Activated CD4-positive, alpha-beta T cell treated with anti-CD3 and anti-CD28 coated beads, Interleukin-10, Interleukin-2, amounts not matched to agents 100 ng/mL and 50 ng/mL, durations not matched to agents 16 hours and 8 hours (primary cell): Measurements from ENCODE around the gene SLC51A.
A peak's percentile ranks its signal among the peaks of the same experiment; 100 is the strongest.

Experiments used
- DNase-seq: peaks from one replicate; pipeline ENCODE4 v3.0.0-alpha.2; 2020

Gene SLC51A

GRCh38 chr3:196217307-196218154 is 1.2 kb downstream of the SLC51A start:
- no peak for DNase-seq

DNA sequence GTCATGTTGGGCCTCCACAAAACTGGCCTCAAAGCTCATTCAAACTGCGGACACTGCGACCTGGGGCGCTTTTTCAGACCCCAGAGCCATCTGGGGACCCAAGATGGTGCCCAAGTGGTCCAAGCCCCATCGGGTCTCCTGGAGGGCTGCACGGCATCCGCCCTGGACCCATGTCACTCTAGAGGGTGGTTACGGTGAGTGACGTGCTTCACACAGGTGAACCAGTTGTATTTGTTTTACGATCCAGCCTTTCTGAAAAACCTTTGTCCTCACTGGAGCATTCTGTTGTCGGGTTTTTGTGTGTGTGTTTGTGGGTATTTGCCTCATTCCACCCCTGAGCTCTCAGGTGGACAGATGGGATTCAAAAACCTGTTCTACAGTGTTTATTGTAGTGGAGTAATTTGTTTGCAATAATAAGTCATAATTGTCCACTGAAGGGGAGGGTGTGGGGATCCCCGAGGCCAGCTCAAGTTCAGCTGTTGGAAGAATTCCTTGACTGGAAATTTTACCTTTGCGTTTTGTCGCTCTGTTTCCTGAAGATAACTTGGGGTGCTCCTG is 1.9 kb downstream of the SLC51A start:
- no peak for DNase-seq

GRCh38 chr3:196219194-196219969 is 3.0 kb downstream of the SLC51A start:
- peak; percentile 73 for DNase-seq

DNA sequence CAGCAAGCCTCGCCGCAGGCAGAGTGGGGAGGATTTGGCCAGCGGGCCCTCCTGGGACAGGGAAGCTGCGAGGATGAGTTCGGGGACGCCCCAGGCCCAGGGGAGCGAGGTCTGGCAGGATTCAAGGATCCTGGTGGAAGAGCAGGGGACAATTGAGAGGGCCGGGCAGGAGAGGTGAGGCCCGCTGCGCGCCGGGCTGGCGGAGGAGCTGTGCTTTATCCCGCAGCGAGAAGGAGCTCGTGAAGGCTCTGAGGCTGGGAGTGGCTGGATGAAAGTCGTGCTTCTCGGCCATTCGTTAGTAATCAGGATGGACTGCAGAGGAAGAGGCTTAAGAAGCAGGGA is 3.6 kb downstream of the SLC51A start:
- DNase-seq: no peak

- DNase-seq: no peak
Observed at GRCh38 chr3:196220587-196220986, 4.3 kb downstream of the SLC51A start.

- DNase-seq: no peak
Observed at GRCh38 chr3:196220991-196221390, 4.7 kb downstream of the SLC51A start.

DNA sequence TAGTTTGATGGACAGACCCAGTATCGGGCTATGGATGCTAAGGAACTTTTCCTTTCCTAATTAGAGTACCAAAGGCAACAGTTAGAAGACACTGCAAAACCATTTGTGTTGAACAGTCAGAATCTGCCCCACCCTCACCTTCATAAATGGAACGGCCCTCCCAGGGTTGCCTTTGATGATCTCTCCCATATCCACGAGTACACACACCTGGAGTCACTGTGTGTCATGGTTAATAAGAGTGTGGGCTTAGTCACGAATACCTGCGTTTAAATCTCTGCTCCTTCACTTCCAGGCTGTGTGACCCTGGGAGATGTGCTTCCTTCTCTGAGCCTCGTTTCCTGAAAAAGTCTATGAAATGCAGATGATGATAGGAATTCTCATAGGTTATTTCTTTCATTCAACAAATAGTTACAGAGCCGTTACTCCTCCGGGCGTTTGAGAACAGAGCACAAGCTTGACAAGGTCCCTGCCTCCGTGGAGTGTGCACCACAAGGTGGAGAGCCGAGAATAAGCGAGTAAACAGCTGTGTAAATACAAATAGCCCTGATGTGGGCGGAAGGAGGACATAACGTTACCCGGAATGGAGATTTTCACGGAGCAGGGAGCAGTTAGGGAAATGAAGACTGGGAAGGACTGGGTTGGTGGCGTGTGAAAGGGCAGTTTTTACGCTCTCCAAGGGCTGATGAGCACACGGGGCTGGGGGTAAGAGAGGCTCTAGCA is 6.7 kb downstream of the SLC51A start:
- no peak for DNase-seq

GRCh38 chr3:196225086-196225485 is 8.8 kb downstream of the SLC51A start:
- DNase-seq: no peak

DNA sequence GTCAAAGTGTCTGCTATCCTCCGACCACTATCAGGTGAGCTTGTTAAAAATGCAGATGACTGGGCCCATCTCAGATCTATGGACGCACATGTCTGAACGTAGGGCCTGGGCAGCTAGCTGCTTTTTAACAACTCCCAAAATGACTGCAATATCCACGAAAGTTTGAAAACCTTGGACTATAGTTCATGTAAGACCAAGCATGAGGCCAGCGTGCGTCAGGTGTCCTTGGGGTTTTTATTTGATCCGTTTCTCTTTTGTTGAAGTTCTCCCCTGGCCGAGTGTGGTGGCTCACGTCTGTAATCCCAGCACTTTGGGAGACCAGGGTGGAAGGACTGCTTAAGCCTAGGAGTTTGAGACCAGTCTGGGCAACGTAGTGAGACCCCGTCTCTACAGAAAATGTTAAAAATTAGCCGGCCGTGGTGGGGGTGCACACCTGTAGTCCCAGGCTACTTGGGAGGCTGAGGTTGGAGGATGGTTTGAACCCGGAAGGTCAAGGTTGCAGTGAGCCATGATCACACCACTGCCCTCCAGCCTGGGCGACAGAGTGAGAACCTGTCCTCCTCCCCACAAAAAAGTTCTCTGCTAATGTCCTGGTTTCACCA is 9.5 kb downstream of the SLC51A start:
- DNase-seq: no peak

- no peak for DNase-seq
Observed at GRCh38 chr3:196227121-196227561, 10.8 kb downstream of the SLC51A start.

GRCh38 chr3:196227629-196228493 is 11.5 kb downstream of the SLC51A start:
- DNase-seq: no peak

- DNase-seq: peak; percentile 18
Observed at GRCh38 chr3:196232154-196232881, 16.0 kb downstream of the SLC51A start.

- DNase-seq: peak; percentile 39
Observed at GRCh38 chr3:196232882-196233251, 16.5 kb downstream of the SLC51A start.

GRCh38 chr3:196235452-196236122 is 19.3 kb downstream of the SLC51A start:
- no peak for DNase-seq

DNA sequence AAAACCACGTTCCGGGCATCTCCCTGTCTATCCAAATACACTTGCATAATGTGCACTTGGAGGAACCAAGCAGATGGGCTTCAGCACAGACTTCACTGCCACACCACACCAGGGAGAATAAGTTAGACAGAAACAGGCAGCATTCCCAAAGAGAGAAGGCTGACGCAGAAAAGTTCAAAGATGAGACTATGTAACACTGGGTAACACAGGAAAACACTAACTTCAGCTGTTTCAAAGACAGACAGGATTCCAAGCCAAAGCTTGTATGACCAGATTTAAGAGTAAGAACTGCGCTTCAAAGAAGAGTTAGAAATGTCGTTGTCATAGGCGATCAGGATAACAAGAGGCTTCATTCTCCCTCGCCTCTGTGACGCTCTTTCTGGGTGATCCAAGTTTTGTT is 19.9 kb downstream of the SLC51A start:
- no peak for DNase-seq

DNA sequence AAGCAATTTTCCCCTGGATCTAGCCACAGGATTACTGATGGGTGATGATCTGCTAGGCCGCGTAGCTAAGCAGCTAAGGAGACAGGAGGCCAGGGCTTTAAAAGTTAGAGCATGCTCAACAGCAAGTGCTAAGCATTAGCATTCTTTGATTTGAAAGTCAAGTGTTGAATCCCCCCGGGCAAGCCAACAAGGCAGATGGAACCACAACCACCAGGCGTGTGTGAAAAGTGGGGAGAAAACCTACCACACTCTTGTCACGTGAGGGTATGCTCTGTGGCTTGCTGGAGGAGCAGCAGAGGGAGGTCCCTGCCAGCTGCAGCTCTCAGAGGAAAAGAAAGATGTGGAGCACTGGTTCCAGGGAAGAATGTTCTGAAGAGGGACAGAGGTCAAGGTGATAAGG is 20.9 kb downstream of the SLC51A start:
- no peak for DNase-seq

- DNase-seq: no peak
Observed at GRCh38 chr3:196238612-196239560, 22.6 kb downstream of the SLC51A start.

DNA sequence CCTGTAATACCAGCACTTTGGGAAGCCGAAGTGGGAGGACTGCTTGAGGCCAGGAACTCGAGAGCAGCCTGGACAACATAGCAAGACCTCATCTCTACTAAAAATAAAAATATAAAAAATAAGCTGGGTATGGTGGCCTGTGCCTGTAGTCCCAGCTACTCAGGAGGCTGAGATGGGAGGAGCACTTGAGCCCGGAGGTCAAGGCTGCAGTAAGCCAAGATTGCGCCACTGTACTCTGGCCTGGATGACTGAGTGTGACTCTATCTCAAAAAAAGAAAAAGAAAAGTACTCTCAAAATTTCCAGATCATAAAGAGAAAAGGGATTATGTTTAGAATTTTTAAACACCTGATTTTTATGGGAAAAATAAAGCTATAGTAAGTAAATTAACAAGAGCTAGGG is 24.1 kb downstream of the SLC51A start:
- DNase-seq: no peak

- DNase-seq: no peak
Observed at GRCh38 chr3:196241704-196242103, 25.4 kb downstream of the SLC51A start.
